HG03097 (cell line): ENCODE results near the gene SNRPA.
"Not testable (repeated sequence)": the region's sequence is repeated elsewhere in the genome, so short reads cannot be mapped to it uniquely, and the experiment has no call there.

ENCODE experiments used
- ATAC-seq: cut with Tn5 transposase; IDR thresholded peaks from one replicate; pipeline ENCODE4 v1.9.1; 2021; ENCODE audit not compliant: unreplicated experiment, low FRiP score

SNRPA gene

DNA sequence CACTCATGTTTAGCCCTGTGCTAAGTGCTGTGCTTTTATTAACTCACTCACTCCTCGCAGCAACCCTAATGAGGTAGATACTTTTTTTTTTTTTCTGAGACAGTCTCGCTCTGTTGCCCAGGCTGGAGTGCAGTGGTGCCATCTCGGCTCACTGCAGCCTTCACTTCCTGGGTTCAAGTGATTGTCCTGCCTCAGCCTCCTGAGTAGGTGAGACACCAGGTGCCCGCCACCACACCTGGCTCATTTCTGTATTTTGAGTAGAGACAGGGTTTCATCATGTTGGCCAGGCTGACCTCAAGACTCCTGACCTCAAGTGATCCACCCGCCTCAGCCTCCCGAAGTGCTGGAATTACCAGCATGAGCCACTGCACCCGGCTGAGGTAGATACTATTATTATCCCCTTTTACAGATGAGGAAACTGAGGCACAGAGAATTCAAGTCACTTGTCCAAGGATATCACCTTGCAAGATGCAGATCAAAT, 31.5 kb upstream of the SNRPA start:
- no peak for ATAC-seq

DNA sequence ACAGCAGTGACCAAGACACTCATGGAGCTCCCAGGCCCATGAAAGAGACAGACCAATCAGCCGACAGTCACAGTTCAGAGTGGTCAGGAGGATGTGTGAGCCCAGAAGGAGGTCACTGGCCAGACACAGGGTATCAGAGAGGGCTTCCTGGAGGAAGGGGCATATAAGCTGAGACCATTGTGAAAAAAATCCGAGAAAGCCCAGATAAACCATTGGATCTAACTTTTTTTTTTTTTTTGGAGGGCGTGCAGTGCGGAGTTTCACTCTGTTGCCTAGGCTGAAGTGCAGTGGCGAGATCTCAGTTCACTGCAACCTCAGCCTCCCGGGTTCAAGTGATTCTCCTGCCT, 29.9 kb upstream of the SNRPA start:
- no peak for ATAC-seq

- no peak for ATAC-seq
Observed at GRCh38 chr19:40721936-40722661, 28.9 kb upstream of the SNRPA start.

GRCh38 chr19:40723661-40724254, 27.2 kb upstream of the SNRPA start:
- ATAC-seq: no peak

DNA sequence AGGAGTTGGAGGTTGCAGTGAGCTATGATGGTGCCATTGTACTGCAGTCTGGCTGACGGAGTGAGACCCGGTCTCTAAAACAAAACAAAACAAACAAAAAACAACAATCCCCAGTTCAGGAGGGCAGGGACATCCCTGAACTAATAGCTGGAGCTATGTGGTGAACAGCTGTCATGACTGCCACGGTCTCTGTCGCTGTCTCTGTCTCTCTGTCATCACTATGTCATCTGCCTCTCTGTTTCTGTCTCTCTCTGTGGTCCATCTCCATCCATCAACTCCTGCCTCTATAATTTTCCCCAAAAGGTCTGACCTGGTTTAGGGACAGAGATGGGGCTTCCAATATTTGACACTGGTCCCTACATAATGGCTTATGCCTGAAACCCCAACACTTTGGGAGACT, 26.7 kb upstream of the SNRPA start:
- ATAC-seq: no peak

DNA sequence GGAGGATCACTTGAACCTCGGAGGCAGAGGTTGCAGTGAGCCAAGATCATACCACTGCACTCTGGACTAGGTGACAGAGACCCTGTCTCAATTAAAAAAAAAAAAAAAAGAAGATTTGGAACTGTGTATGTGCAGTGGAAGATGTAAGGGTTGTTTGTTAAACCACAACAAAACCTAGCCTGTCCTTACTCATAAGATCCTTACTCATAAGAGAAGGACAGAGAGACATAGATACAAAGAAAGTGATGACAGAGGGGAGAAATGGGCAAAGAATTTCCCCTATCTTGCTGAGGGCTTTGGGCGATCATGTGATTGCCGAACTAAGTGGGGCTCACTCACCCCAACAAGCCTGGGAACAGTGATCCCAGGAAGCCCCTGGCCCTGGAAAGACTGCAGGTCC, 26.1 kb upstream of the SNRPA start:
- ATAC-seq: no peak

GRCh38 chr19:40726279-40726678, 24.7 kb upstream of the SNRPA start:
- no peak for ATAC-seq

GRCh38 chr19:40730065-40730464, 20.9 kb upstream of the SNRPA start:
- ATAC-seq: not testable (repeated sequence)

DNA sequence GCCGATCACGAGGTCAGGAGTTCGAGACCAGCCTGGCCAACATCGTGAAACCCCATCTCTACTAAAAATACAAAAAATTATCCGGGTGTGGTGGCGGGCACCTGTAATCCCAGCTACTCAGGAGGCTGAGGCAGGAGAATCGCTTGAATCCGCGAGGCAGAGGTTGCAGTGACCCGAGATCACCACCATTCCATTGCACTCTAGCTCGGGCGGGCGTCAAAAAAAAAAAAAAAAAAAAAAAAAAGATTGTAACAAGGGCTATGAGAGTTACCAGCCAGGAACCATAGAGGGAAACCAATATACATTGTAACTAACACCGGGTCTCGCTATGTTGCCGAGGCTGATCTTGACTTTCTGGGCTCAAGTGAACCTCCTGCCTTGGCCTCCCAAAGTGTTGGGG, 18.7 kb upstream of the SNRPA start:
- not testable (repeated sequence) for ATAC-seq

- no peak for ATAC-seq
Observed at GRCh38 chr19:40733149-40733548, 17.9 kb upstream of the SNRPA start.

GRCh38 chr19:40735013-40735771, 15.8 kb upstream of the SNRPA start:
- no peak for ATAC-seq

DNA sequence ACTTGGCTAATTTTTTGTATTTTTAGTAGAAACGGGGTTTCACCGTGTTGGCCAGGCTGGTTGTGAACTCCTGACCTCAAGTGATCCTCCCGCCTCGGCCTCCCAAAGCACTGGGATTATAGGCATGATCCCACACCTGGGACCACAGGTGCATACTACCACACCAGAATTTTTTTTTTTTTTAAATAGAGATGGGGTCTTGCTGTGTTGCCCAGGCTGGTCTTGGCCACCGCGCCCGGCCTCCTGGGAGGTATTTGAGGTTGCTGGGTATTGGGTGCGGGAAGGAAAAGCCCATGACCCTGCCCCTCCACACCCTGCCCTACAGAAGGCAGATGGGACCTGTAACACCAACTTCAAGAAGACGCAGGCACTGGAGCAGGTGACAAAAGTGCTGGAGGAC, 14.3 kb upstream of the SNRPA start:
- ATAC-seq: no peak

DNA sequence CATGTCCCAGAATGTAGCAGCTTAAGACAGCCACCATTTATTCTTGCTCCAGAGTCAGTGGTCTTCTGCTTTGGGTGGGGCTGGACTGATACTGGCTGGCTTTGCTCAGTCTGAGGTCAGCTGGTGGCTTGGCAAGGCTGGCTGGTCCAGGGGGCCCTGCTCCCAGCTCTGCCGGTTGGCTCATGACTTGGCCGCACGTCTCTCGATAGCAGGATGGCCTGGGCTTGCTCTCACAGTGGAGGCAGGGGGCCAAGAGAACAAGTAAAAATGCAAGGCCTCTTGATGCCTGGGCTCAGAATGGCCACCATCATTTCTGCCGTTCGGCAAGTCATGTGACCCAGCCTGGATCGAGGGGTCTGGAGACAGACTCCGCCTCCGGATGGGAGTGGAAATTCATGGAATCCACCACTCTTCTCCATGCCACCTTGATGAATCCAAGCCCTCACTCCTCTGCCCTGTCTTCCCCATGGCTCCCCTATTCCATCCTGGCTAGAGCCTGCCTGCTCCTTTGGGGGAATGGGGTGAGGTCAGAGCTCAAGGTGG, 13.8 kb upstream of the SNRPA start:
- ATAC-seq: no peak

GRCh38 chr19:40739030-40739839, 11.8 kb upstream of the SNRPA start:
- no peak for ATAC-seq

DNA sequence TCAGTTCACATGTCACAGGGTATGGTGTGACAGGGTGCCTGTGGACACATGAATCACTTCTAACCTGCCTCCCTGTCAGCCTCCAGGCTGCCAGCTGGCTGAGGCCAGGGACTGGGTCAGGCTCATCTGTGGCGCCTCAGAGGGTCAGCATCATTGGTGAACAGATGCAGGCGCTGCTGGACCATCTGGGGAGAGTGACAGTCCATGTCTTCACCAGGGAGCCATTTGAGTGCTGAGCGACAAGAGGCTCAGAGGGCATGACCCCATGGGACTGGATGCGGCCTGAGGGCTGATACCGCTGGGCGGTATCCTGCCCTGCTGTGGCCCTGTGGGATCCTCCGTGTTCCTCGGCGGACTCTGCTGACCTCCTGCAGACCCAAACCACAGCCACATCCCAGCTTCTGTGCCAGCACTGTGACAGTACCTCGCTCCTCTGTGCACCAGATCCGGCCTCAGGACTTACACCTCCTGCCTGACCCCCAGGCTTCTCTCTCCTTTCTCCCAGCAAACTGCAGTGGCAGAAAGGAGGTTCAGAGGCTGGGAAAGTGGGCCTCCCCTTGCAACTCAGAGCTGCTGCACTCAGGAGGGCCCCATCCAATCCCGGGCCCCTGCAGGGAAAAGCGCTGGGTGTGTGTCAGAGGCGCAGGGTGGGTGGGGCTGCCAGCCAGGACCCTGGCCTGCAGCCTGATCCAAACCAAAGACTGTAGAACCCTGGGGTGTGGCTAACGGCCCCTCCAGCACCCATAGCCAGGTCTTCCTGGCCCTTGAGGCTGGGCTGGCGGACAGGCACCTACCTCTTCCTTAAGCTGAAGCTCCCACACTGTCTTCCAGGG, 10.9 kb upstream of the SNRPA start:
- ATAC-seq: no peak

DNA sequence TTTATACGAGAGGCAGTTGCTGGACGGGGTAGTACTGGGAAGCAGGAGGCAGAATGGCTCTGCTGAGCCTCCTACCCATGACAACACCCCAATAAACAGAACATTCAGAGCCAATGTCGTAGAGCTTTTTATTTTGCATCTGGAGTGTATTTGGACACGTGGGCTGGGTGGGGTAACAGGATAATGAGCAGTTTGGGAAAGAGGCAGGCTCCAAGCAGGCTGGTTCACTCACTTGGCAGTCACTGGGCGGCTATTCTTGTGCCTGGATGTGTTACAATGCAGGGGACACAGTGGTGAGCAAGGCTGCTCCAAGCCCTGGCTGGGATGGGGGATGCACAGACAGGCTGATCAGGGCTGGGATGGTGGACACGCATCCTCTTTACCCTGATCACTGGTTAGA, 10.3 kb upstream of the SNRPA start:
- ATAC-seq: no peak

GRCh38 chr19:40741527-40742390, 9.2 kb upstream of the SNRPA start:
- no peak for ATAC-seq

DNA sequence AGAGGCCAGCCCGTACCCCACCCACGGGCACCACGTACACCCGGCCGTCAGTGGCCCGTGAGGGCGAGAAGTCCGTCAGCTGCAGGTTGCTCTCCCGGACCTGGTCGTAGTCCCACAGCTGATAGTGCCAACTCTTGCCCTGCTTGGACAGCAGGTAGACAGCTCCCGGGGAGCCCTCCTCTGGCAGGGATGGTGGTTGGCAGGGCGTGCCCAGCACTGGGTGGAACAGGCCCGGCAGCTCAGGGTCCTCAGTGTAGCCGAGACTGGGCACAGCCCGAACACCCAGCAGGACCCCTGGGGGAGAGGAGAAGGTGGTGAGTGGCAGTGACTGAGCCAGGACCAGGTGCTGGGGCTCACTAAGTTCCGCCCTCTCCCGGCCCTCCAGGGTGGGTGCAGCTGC, 8.5 kb upstream of the SNRPA start:
- ATAC-seq: no peak

- ATAC-seq: no peak
Observed at GRCh38 chr19:40742886-40743285, 8.1 kb upstream of the SNRPA start.
